ENCODE results near the gene RGS11. TPM values are rescaled to one million over a fixed set of nuclear protein-coding genes. Genes with fewer than 3 reads are reported as not detected.

RGS11 gene
- 1.2 and 2.0 TPM in 2 replicates for total RNA-seq (ENCODE audit: low replicate concordance)

- DNase-seq (ENCODE audit: low read depth), result no peak
- no peak for TF ChIP-seq CTCF (IDR thresholded peaks at IDR 0.05; ENCODE audit: insufficient read depth, low read length)
- H3K4me3 ChIP-seq (ENCODE audit: low read depth, low read length), result peak within 1 kb of the TSS; percentile 61
Observed at GRCh38 chr16:275786-276232, at the start of gene RGS11. Gene RGS11 (minus strand): TSS chr16:275944. CDS start chr16:275911, 33 bp downstream.

- no peak overlapping the region for H3K4me3 ChIP-seq (ENCODE audit: low read depth, low read length)
- no peak for DNase-seq (ENCODE audit: low read depth)
- TF ChIP-seq CTCF (IDR thresholded peaks at IDR 0.05; ENCODE audit: insufficient read depth, low read length), result no peak
Observed at GRCh38 chr16:324451-325334, 48.9 kb upstream of the RGS11 start.

- H3K4me3 ChIP-seq (ENCODE audit: low read depth, low read length), result no peak overlapping the region
- TF ChIP-seq CTCF (IDR thresholded peaks at IDR 0.05; ENCODE audit: insufficient read depth, low read length), result no peak
- DNase-seq (ENCODE audit: low read depth), result no peak
Observed at GRCh38 chr16:324201-324450, 48.4 kb upstream of the RGS11 start.

GRCh38 chr16:322476-323143 is 46.9 kb upstream of the RGS11 start:
- no peak for DNase-seq (ENCODE audit: low read depth)
- no peak for TF ChIP-seq CTCF (IDR thresholded peaks at IDR 0.05; ENCODE audit: insufficient read depth, low read length)
- H3K4me3 ChIP-seq (ENCODE audit: low read depth, low read length), result no peak overlapping the region

- TF ChIP-seq CTCF (IDR thresholded peaks at IDR 0.05; ENCODE audit: insufficient read depth, low read length), result no peak
- DNase-seq (ENCODE audit: low read depth), result no peak
- H3K4me3 ChIP-seq (ENCODE audit: low read depth, low read length), result no peak overlapping the region
Observed at GRCh38 chr16:321532-321931, 45.8 kb upstream of the RGS11 start.

- no peak for TF ChIP-seq CTCF (IDR thresholded peaks at IDR 0.05; ENCODE audit: insufficient read depth, low read length)
- H3K4me3 ChIP-seq (ENCODE audit: low read depth, low read length), result no peak overlapping the region
- DNase-seq (ENCODE audit: low read depth), result no peak
Observed at GRCh38 chr16:320206-320605, 44.5 kb upstream of the RGS11 start.
